A549 (cell line): Measurements from ENCODE around the gene MTPN. TPM values are rescaled to one million over a fixed set of nuclear protein-coding genes. Genes with fewer than 3 reads are reported as not detected.

Source experiments
- ATAC-seq, 2 experiments: fragments of 200-7000 bp in 1 of 2; fragments of >200 bp in 1 of 2; cut with Nextera tagmentation in 1 of 2; cut with Tn5 transposase in 1 of 2; 3 replicates each; pipeline versions ENCODE4 v1.8.0 to v1.9.1; 2018 to 2020; ENCODE audit warnings: mild to moderate bottlenecking in 1 of 2, moderate library complexity in 1 of 2
- CTCF ChIA-PET: fragments of 300-600 bp; sonication (Branson Sonifier 250); formaldehyde crosslinking; extraction: SDS; loops from one replicate; lab custom pipeline; 2021; ENCODE audit warnings: antibody characterized with exemption, inconsistent platforms; lab: Yijun Ruan, JAX
- POLR2A ChIA-PET: fragments of 350-600 bp; formaldehyde crosslinking; extraction: SDS; loops from one replicate; lab custom pipeline; 2021; ENCODE audit warnings: antibody characterized with exemption, inconsistent platforms; lab: Yijun Ruan, JAX
- DNase-seq, 2 experiments: peaks; one replicate each; pipeline versions ENCODE4 v3.0.0 to v3.0.0-alpha.2; 2011 to 2016; ENCODE audit warnings: low read depth in 1 of 2, low spot score in 1 of 2
- FAIRE-seq: peaks from 2 replicates; lab custom pipeline; 2011; peaks lifted over from hg19 to GRCh38; lab: Jason Lieb, UNC
- H3K27ac ChIP-seq, 2 experiments: fragments of >200 bp; sonication (Bioruptor Twin); formaldehyde crosslinking; 3 replicates each; pipeline ENCODE4 v1.5.1; 2016 to 2017
- H3K4me1 ChIP-seq: fragments of >200 bp; sonication (Bioruptor Twin); formaldehyde crosslinking; 3 replicates; pipeline ENCODE4 v1.6.1; 2016
- H3K4me2 ChIP-seq: fragments of >200 bp; sonication (Bioruptor Twin); formaldehyde crosslinking; 3 replicates; pipeline ENCODE4 v1.6.1; 2016
- H3K4me3 ChIP-seq: fragments of >200 bp; sonication (Bioruptor Twin); formaldehyde crosslinking; 3 replicates; pipeline ENCODE4 v1.5.1; 2016
- H3K9me3 ChIP-seq: fragments of >200 bp; sonication (Bioruptor Twin); formaldehyde crosslinking; 3 replicates; pipeline ENCODE4 v1.6.1; 2016
- CBX2 ChIP-seq: fragments of 200-600 bp; sonication (generic); IDR thresholded peaks from 2 replicates; pipeline ENCODE4 v1.6.1; 2016; ENCODE audit warnings: low read depth, mild to moderate bottlenecking, borderline replicate concordance
- CEBPB ChIP-seq, 2 experiments: fragments of >200 bp in 1 of 2; sonication (Bioruptor Twin) in 1 of 2; formaldehyde crosslinking in 1 of 2; IDR thresholded peaks; 2 replicates each; pipeline ENCODE4 v1.6.1; 2012 to 2016
- CHD2 ChIP-seq: fragments of 150-350 bp; IDR thresholded peaks from 2 replicates; pipeline ENCODE4 v1.6.1; 2014; ENCODE audit warnings: low read length; ENCODE audit not compliant: partially characterized antibody
- ESRRA ChIP-seq: fragments of 150-350 bp; IDR thresholded peaks from 2 replicates; pipeline ENCODE4 v1.6.1; 2014; ENCODE audit warnings: mild to moderate bottlenecking, low read length, borderline replicate concordance
- FOSB ChIP-seq: fragments of 250-450 bp; sonication (Bioruptor Pico); IDR thresholded peaks from 2 replicates; pipeline ENCODE4 v1.5.0; 2020; ENCODE audit warnings: mild to moderate bottlenecking, moderate library complexity
- FOSL2 ChIP-seq, 2 experiments: fragments of 450-650 bp in 1 of 2; fragments of >200 bp in 1 of 2; sonication (Bioruptor Twin) in 1 of 2; formaldehyde crosslinking; IDR thresholded peaks; 2 replicates each; pipeline versions ENCODE4 v1.5.0 to v1.6.1; 2016 to 2020; ENCODE audit warnings: mild to moderate bottlenecking in 1 of 2, moderate library complexity in 1 of 2
- GATA3 ChIP-seq: IDR thresholded peaks from 2 replicates; pipeline ENCODE4 v1.6.1; 2012; ENCODE audit warnings: borderline replicate concordance
- HDAC2 ChIP-seq: fragments of 200-600 bp; sonication (generic); IDR thresholded peaks from 2 replicates; pipeline ENCODE4 v1.6.1; 2016
- JUNB ChIP-seq: fragments of >200 bp; sonication (Bioruptor Twin); formaldehyde crosslinking; IDR thresholded peaks from 2 replicates; pipeline ENCODE4 v1.6.1; 2016
- MAZ ChIP-seq: fragments of 150-350 bp; IDR thresholded peaks from 2 replicates; pipeline ENCODE4 v1.6.1; 2014; ENCODE audit warnings: antibody characterized with exemption, low read depth, low read length, borderline replicate concordance
- NPAS2 ChIP-seq: fragments of 250-450 bp; sonication (Bioruptor Pico); IDR thresholded peaks from 2 replicates; pipeline ENCODE4 v1.8.0; 2022; ENCODE audit warnings: mild to moderate bottlenecking, moderate library complexity, borderline replicate concordance
- NR3C1 ChIP-seq: fragments of >200 bp; sonication (Bioruptor Twin); formaldehyde crosslinking; IDR thresholded peaks from 3 replicates; pipeline ENCODE4 v1.6.1; 2017
- PHF8 ChIP-seq: fragments of 200-600 bp; sonication (generic); IDR thresholded peaks from 2 replicates; pipeline ENCODE4 v1.6.1; 2016; ENCODE audit warnings: low read depth, mild to moderate bottlenecking, antibody characterized with exemption, moderate library complexity, borderline replicate concordance
- POLR2A ChIP-seq: IDR thresholded peaks from 2 replicates; pipeline ENCODE4 v1.6.1; 2012; ENCODE audit warnings: mild to moderate bottlenecking, low read length
- RNF2 ChIP-seq: fragments of 200-600 bp; sonication (generic); IDR thresholded peaks from 2 replicates; pipeline ENCODE4 v1.6.1; 2016; ENCODE audit warnings: low read depth, mild to moderate bottlenecking, antibody characterized with exemption, moderate library complexity, borderline replicate concordance
- SREBF2 ChIP-seq: fragments of 450-650 bp; IDR thresholded peaks from 2 replicates; pipeline ENCODE4 v1.6.1; 2014; ENCODE audit warnings: mild to moderate bottlenecking, moderate library complexity
- TFCP2L1 ChIP-seq: fragments of 250-450 bp; sonication (Bioruptor Pico); IDR thresholded peaks from 2 replicates; pipeline ENCODE4 v1.5.0; 2021; ENCODE audit warnings: mild to moderate bottlenecking
- ZC3H11A ChIP-seq: fragments of 450-650 bp; IDR thresholded peaks from 2 replicates; pipeline ENCODE4 v1.6.1; 2014; ENCODE audit warnings: antibody characterized with exemption, mild to moderate bottlenecking
- ZNF302 ChIP-seq: fragments of 250-450 bp; sonication (Bioruptor Pico); IDR thresholded peaks from 2 replicates; pipeline ENCODE4 v1.9.0; 2021; ENCODE audit warnings: inconsistent platforms, mild to moderate bottlenecking, moderate library complexity
- WGBS: methylation state at CpG from one replicate; pipeline ENCODE4 v1.1.6; 2017; ENCODE audit errors: missing lambda C conversion rate; 5-methylcytosine and 5-hydroxymethylcytosine counted together
- polyA plus RNA-seq, 4 experiments: library from polyadenylated mRNA; depleted of rRNA in 3 of 4; stranded (reverse); fragments of >200 nt; fragmentation: RNase III in 1 of 4; extraction: RNeasy Plus Mini Kit Qiagen cat#74134 plus additional on column Dnase treatment in 1 of 4; gene quantifications; 2 replicates in 3 of 4; 3 replicates in 1 of 4; pipeline ENCODE4 v1.2.3, GENCODE V29; 2011 to 2017
- TF ChIP-seq, protein P1 (sequence below): fragments of >200 bp; sonication (Bioruptor Twin); formaldehyde crosslinking; IDR thresholded peaks from 3 replicates; pipeline ENCODE4 v1.5.1; 2016
- TF ChIP-seq, protein P2 (sequence below): fragments of 250-450 bp; sonication (Bioruptor Pico); IDR thresholded peaks from 2 replicates; pipeline ENCODE4 v1.5.0; 2021; ENCODE audit warnings: mild to moderate bottlenecking, moderate library complexity, borderline replicate concordance
- TF ChIP-seq, protein P3 (sequence below): fragments of 450-650 bp; IDR thresholded peaks from 2 replicates; pipeline ENCODE4 v1.6.1; 2014; ENCODE audit warnings: antibody characterized with exemption
- TF ChIP-seq, protein P4 (sequence below): fragments of 250-450 bp; sonication (Bioruptor Pico); IDR thresholded peaks from 2 replicates; pipeline ENCODE4 v1.5.0; 2020; ENCODE audit warnings: low read depth, mild to moderate bottlenecking, moderate library complexity
- TF ChIP-seq, protein P5 (sequence below): IDR thresholded peaks from 2 replicates; pipeline ENCODE4 v1.6.1; 2012
- TF ChIP-seq, protein P6 (sequence below): IDR thresholded peaks from 2 replicates; pipeline ENCODE4 v1.6.1; 2012

The MTPN gene
- polyA plus RNA-seq, 2 of the 4 experiments (the other 2 are of a cell fraction) = 147 to 206 TPM

DNA sequence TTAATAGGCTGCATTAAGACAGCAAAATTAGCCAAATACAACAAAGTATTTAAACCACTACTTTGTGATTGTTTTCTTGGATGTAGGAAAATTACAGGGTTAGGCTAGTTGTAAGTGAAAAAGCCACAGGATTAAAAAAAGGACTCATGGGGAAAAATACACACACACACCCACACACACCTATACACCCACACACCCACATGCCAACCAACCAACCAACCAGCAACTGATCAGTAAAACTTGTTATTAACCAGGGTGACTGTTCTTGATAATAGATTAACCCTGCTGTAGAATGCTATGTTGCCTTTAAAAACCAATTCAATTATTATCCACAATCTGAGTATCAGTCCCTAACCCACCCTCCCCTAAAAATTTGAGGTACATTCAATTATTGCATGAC, 49.0 kb downstream of the MTPN start:
- ChIA-PET CTCF (interaction anchor here (1.1 kb wide), 1 partner anchor 30 kb away, joined by 3 read pairs; no protein-coding TSS in a partner anchor), POLR2A (no interaction called here)

DNA sequence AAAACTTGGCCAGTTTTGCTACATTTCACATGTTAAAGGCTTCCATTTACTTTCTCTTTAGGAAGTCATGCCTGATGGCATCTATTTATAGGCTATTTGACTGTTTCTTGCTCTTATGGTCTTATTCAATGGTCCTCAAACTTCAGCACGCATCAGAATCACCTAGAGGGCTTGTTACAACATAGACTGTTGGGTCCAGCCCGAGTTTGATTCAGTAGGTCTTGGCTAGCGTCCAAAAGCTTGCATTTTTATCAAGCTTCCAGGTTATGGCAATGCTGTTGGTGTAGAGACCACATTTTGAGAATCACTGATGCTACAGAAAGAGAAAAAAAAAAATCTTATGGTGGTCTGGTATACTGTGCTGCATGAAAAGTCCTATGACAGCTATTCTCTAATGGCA, 51.9 kb downstream of the MTPN start:
- Histone ChIP-seq H3K4me1 (peaks cover 34% of the 10 kb centered on the region), H3K9me3 (no peaks in the 10 kb centered on the region), H3K4me3 (no peak overlapping the region), H3K4me2 (peak overlapping the region; percentile 12; the same call in 1 of the 3 replicates), H3K27ac (peak overlapping the region in 1 of 2 experiments; percentile 80; a peak in 3 of 6 replicates)
- TF ChIP-seq NPAS2 (no peak), CHD2 (no peak), CEBPB (IDR thresholded peaks at IDR 0.05) (no peak), HDAC2 (no peak), SREBF2 (no peak), ESRRA (no peak)
- TF ChIP-seq, protein P1, sequence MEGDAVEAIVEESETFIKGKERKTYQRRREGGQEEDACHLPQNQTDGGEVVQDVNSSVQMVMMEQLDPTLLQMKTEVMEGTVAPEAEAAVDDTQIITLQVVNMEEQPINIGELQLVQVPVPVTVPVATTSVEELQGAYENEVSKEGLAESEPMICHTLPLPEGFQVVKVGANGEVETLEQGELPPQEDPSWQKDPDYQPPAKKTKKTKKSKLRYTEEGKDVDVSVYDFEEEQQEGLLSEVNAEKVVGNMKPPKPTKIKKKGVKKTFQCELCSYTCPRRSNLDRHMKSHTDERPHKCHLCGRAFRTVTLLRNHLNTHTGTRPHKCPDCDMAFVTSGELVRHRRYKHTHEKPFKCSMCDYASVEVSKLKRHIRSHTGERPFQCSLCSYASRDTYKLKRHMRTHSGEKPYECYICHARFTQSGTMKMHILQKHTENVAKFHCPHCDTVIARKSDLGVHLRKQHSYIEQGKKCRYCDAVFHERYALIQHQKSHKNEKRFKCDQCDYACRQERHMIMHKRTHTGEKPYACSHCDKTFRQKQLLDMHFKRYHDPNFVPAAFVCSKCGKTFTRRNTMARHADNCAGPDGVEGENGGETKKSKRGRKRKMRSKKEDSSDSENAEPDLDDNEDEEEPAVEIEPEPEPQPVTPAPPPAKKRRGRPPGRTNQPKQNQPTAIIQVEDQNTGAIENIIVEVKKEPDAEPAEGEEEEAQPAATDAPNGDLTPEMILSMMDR = no peak
- TF ChIP-seq, protein P2, sequence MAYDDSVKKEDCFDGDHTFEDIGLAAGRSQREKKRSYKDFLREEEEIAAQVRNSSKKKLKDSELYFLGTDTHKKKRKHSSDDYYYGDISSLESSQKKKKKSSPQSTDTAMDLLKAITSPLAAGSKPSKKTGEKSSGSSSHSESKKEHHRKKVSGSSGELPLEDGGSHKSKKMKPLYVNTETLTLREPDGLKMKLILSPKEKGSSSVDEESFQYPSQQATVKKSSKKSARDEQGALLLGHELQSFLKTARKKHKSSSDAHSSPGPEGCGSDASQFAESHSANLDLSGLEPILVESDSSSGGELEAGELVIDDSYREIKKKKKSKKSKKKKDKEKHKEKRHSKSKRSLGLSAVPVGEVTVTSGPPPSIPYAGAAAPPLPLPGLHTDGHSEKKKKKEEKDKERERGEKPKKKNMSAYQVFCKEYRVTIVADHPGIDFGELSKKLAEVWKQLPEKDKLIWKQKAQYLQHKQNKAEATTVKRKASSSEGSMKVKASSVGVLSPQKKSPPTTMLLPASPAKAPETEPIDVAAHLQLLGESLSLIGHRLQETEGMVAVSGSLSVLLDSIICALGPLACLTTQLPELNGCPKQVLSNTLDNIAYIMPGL (CRISPR knock-in tag) = no peak
- WGBS = 64% methylated on average over 3 of the region's 3 CpGs
- DNase-seq = no peak
- FAIRE-seq = no peak
- ATAC-seq = no peak
- ChIA-PET CTCF (interaction anchor here (0.9 kb wide), 1 partner anchor 651 kb away, joined by 3 read pairs; no protein-coding TSS in a partner anchor), POLR2A (no interaction called here)

More for the DNA sequence above, 49.0 kb downstream of the MTPN start:
- Histone ChIP-seq H3K4me1 (peaks cover 52% of the 10 kb centered on the region), H3K27ac (no peak overlapping the region), H3K9me3 (no peaks in the 10 kb centered on the region), H3K4me3 (no peak overlapping the region), H3K4me2 (no peak overlapping the region)
- TF ChIP-seq, protein P3, sequence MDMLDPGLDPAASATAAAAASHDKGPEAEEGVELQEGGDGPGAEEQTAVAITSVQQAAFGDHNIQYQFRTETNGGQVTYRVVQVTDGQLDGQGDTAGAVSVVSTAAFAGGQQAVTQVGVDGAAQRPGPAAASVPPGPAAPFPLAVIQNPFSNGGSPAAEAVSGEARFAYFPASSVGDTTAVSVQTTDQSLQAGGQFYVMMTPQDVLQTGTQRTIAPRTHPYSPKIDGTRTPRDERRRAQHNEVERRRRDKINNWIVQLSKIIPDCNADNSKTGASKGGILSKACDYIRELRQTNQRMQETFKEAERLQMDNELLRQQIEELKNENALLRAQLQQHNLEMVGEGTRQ = no peak
- TF ChIP-seq ZNF302 (no peak), CBX2 (no peak), RNF2 (no peak), MAZ (no peak), JUNB (no peak), POLR2A (no peak), CEBPB (IDR thresholded peaks at IDR 0.05) (no peak), FOSB (CRISPR knock-in tag) (no peak)
- ATAC-seq = no peak
- no peak for FAIRE-seq
- DNase-seq = no peak

DNA sequence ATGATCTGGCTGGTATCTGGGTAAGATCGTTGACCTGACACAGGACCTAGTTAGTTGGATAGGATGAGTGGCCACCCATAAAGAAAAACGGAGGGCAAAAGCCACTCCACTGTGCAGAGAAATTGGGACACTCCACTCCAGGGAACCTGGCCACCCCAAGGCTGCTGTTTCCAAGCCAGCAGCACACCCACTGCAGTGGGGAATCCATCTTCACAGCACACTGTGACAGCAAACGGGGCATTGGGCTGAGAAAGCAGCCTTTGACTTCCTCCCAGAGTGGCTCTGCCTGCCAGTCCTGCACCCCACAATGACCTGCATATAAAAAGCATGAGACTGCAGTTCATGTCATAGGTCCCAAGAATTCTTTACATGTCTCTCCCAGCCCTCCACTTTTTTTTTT, 52.9 kb downstream of the MTPN start:
- DNase-seq = no peak
- POLR2A ChIA-PET = interaction anchor here (0.8 to 1.2 kb wide), 2 partner anchors 45 to 262 kb away, joined by 3 read pairs; no protein-coding TSS in a partner anchor
- 64% methylated on average over 3 of the region's 3 CpGs for WGBS

More for the DNA sequence above, 52.9 kb downstream of the MTPN start:
- Histone ChIP-seq H3K4me2 (peak overlapping the region; percentile 56), H3K4me1 (peaks cover 28% of the 10 kb centered on the region), H3K9me3 (no peaks in the 10 kb centered on the region), H3K4me3 (no peak overlapping the region), H3K27ac (peak overlapping the region; percentile 62 to 80)
- CTCF ChIA-PET = no interaction called here
- peak; percentile 49 to 53 for ATAC-seq
- no peak for FAIRE-seq
- TF ChIP-seq, protein P4, sequence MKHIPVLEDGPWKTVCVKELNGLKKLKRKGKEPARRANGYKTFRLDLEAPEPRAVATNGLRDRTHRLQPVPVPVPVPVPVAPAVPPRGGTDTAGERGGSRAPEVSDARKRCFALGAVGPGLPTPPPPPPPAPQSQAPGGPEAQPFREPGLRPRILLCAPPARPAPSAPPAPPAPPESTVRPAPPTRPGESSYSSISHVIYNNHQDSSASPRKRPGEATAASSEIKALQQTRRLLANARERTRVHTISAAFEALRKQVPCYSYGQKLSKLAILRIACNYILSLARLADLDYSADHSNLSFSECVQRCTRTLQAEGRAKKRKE (CRISPR knock-in tag) = no peak
- TF ChIP-seq, protein P5, sequence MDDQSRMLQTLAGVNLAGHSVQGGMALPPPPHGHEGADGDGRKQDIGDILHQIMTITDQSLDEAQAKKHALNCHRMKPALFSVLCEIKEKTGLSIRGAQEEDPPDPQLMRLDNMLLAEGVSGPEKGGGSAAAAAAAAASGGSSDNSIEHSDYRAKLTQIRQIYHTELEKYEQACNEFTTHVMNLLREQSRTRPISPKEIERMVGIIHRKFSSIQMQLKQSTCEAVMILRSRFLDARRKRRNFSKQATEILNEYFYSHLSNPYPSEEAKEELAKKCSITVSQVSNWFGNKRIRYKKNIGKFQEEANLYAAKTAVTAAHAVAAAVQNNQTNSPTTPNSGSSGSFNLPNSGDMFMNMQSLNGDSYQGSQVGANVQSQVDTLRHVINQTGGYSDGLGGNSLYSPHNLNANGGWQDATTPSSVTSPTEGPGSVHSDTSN = no peak
- TF ChIP-seq SREBF2 (no peak), PHF8 (no peak), TFCP2L1 (no peak), GATA3 (no peak), NR3C1 (no peak), ZC3H11A (no peak), FOSL2 (IDR thresholded peaks at IDR 0.05) (no peak), FOSL2 (CRISPR knock-in tag; IDR thresholded peaks at IDR 0.05) (no peak)
- TF ChIP-seq, protein P6, sequence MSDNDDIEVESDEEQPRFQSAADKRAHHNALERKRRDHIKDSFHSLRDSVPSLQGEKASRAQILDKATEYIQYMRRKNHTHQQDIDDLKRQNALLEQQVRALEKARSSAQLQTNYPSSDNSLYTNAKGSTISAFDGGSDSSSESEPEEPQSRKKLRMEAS = no peak
- TF ChIP-seq, protein P3 = no peak
